ENCODE data around the gene SNTG2.

- TF ChIP-seq EZH2 (IDR thresholded peaks at IDR 0.05; ENCODE audit: low read length, missing control alignments) (no peak), CTCF (conservative IDR thresholded peaks at IDR 0.05 in 1 of 2, IDR thresholded peaks at IDR 0.05 in 1 of 2; ENCODE audit: low read depth in 1 of 2, low read length in 2 of 2) (no peak)
Observed at GRCh38 chr2:1162246-1162645, 211.6 kb downstream of the SNTG2 start.
